ENCODE data around the gene TTLL11. TPM values are rescaled to one million over a fixed set of nuclear protein-coding genes. Genes with fewer than 3 reads are reported as not detected.

Gene TTLL11
- total RNA-seq, 4 donors from 2014 or later, result 7.4 to 14.7 (median 11.0) TPM

DNA sequence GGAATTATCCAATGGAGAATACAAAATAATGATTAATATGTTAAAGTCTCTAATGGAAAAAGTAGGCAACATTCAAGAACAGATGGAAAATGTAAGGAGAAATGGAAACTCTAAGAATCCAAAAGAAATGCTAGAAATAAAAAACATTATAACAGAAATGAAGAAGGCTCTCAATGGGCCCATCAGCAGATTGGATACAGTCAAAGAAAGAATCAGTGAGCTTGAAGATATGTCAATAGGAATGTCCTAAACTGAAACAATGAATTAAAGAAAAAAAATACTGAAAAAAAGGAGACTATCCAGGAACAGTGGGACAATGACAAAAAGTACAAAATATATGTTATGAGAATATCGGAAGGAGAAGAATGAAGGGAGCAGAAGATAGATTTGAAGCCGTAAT, 248.5 kb downstream of the TTLL11 start:
- no peaks in the 10 kb centered on the region for H3K27me3 ChIP-seq
- H3K4me3 ChIP-seq, result no peak overlapping the region
- H3K9me3 ChIP-seq, result no peaks in the 10 kb centered on the region
- intact Hi-C loops (cut with DNase I; ENCODE audit: low total_unique reads), result no loop called here
- TF ChIP-seq POLR2A (IDR thresholded peaks at IDR 0.05), result no peak
- TF ChIP-seq, protein P1, sequence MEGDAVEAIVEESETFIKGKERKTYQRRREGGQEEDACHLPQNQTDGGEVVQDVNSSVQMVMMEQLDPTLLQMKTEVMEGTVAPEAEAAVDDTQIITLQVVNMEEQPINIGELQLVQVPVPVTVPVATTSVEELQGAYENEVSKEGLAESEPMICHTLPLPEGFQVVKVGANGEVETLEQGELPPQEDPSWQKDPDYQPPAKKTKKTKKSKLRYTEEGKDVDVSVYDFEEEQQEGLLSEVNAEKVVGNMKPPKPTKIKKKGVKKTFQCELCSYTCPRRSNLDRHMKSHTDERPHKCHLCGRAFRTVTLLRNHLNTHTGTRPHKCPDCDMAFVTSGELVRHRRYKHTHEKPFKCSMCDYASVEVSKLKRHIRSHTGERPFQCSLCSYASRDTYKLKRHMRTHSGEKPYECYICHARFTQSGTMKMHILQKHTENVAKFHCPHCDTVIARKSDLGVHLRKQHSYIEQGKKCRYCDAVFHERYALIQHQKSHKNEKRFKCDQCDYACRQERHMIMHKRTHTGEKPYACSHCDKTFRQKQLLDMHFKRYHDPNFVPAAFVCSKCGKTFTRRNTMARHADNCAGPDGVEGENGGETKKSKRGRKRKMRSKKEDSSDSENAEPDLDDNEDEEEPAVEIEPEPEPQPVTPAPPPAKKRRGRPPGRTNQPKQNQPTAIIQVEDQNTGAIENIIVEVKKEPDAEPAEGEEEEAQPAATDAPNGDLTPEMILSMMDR (IDR thresholded peaks at IDR 0.05), result no peak
- H3K36me3 ChIP-seq, result no peaks in the 10 kb centered on the region
- no peak overlapping the region for H3K27ac ChIP-seq
- no peak for DNase-seq
- H3K4me1 ChIP-seq, result no peaks in the 10 kb centered on the region

DNA sequence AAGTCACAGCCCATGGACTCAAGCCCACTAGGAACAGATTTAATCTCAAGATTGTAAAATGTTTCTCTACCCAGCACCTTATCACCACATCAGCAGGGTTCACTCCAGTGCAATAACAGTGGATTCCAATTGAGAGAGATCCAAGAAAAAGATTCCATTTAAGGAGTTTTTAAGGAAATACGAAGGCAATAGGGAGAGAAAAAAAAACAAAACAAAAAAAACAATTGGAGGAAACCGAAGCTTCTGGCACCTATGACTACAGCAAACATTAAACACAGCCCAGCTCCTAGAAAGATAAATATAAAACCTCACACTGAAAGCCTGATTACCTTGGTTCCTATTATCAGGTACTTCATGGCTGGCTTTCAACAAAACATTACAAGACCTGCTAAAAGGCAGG, 249.0 kb downstream of the TTLL11 start:
- Histone ChIP-seq H3K9me3 (no peaks in the 10 kb centered on the region), H3K4me3 (no peak overlapping the region), H3K27ac (peak overlapping the region in 1 of 2 donors; percentile 11), H3K27me3 (no peaks in the 10 kb centered on the region), H3K4me1 (no peaks in the 10 kb centered on the region), H3K36me3 (no peaks in the 10 kb centered on the region)
- TF ChIP-seq, protein P1 (IDR thresholded peaks at IDR 0.05), result no peak
- TF ChIP-seq POLR2A (IDR thresholded peaks at IDR 0.05), result no peak
- peak in 1 of 2 donors; percentile 3 for DNase-seq
- intact Hi-C loops (cut with DNase I; ENCODE audit: low total_unique reads), result no loop called here

DNA sequence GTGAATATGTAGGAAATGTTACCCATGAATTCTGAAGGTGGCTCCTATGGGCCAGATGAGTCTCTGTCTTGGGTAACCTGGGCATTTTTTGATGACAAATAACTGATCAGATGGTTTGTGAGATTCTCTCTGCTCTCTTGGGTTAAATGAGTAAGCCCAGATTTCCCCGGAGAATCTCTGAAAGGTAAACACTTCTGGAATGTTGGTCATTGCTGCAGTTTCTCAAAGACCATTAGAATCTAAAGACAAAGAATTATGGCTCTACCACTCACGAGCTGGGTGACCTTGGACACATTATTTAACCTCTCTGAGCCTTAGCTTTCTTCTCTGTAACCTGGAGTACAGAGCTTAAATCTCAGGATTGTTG, 250.5 kb downstream of the TTLL11 start:
- no peak for DNase-seq
- H3K27me3 ChIP-seq, result no peaks in the 10 kb centered on the region
- peaks cover 0 to 10% of the 10 kb centered on the region in 2 donors for H3K4me1 ChIP-seq
- no peaks in the 10 kb centered on the region for H3K36me3 ChIP-seq
- H3K27ac ChIP-seq, result no peak overlapping the region
- H3K9me3 ChIP-seq, result no peaks in the 10 kb centered on the region
- intact Hi-C loops (cut with DNase I; ENCODE audit: low total_unique reads), result no loop called here
- no peak overlapping the region for H3K4me3 ChIP-seq
- TF ChIP-seq POLR2A (IDR thresholded peaks at IDR 0.05), result no peak
- TF ChIP-seq, protein P1 (IDR thresholded peaks at IDR 0.05), result no peak

DNA sequence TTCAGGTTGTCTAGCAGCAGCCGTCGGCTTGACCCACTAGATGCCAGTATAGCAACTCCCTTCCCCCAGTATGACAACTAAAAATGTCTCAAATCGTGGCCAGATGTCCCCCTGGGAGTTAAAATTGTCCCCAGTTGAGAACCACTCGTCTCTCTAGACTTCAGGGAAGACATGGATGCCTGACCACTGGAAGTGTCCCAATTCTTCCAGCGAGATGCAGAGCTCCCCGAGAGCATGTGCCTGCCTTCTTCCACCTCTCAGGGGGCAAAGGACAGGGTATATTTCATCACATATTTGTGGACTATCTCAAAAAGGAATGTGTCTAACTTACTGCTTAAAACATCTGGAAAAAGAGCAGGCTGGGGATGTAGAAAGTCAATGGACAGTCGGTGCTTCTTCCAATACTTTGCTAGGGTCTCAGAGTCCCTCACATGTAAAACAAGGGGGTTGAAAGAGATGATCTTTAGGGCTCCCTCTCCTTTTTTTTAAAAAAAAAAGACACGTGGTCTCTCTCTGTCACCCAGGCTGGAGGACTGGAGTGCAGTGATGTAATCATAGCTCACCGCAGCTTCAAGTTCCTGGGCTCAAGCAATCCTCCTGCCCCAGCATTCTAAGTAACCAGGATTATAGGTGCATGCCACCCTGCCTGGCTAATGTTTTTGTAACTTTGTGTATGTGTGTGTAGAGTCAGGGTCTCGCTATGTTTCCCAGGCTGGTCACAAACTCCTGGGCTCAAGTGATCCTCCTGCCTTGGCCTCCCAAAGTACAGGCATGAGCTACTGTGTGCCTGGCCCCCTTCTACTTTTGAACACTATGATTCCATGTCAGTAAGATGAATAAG, 251.1 kb downstream of the TTLL11 start:
- Histone ChIP-seq H3K4me1 (peaks cover 0 to 11% of the 10 kb centered on the region in 2 donors), H3K27me3 (no peaks in the 10 kb centered on the region), H3K9me3 (no peaks in the 10 kb centered on the region), H3K27ac (no peak overlapping the region), H3K4me3 (no peak overlapping the region), H3K36me3 (no peaks in the 10 kb centered on the region)
- TF ChIP-seq, protein P1 (IDR thresholded peaks at IDR 0.05), result no peak
- no peak for TF ChIP-seq POLR2A (IDR thresholded peaks at IDR 0.05)
- peak; percentile 1 to 15 for DNase-seq
- intact Hi-C loops (cut with DNase I; ENCODE audit: low total_unique reads), result no loop called here

Data from uterus (tissue), 4 donors.